Measurements from ENCODE around the gene NLRP12.
A peak's percentile ranks its signal among the peaks of the same experiment; 100 is the strongest.
"Not testable (repeated sequence)": the region's sequence is repeated elsewhere in the genome, so short reads cannot be mapped to it uniquely, and the experiment has no call there.

NLRP12 gene, protein sequence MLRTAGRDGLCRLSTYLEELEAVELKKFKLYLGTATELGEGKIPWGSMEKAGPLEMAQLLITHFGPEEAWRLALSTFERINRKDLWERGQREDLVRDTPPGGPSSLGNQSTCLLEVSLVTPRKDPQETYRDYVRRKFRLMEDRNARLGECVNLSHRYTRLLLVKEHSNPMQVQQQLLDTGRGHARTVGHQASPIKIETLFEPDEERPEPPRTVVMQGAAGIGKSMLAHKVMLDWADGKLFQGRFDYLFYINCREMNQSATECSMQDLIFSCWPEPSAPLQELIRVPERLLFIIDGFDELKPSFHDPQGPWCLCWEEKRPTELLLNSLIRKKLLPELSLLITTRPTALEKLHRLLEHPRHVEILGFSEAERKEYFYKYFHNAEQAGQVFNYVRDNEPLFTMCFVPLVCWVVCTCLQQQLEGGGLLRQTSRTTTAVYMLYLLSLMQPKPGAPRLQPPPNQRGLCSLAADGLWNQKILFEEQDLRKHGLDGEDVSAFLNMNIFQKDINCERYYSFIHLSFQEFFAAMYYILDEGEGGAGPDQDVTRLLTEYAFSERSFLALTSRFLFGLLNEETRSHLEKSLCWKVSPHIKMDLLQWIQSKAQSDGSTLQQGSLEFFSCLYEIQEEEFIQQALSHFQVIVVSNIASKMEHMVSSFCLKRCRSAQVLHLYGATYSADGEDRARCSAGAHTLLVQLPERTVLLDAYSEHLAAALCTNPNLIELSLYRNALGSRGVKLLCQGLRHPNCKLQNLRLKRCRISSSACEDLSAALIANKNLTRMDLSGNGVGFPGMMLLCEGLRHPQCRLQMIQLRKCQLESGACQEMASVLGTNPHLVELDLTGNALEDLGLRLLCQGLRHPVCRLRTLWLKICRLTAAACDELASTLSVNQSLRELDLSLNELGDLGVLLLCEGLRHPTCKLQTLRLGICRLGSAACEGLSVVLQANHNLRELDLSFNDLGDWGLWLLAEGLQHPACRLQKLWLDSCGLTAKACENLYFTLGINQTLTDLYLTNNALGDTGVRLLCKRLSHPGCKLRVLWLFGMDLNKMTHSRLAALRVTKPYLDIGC

DNA sequence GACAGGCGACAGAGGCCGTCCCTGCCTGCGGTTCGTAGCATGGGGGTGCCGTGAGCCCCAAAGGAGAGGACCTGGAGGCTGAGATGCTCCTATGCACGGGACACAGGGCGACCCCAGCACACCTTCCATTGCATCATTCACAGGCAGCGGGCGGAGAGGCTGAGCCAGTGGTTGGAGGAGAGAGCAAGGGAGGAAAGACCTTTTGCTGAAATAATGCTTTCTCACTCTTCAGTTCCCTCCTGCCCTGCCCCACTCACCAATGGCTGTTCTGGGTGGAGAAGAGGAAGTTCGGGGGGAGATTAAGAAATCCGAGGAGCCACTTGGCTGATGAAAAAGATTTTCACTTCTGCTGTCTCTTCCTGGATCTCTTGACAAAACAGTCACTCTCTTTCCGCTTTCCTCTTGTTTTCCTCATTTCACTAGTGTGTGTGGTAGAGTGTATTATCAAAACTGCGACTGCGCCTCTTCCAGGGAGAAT lies at the start of gene NLRP12:
Gene NLRP12 (minus strand): TSS at position 181 of the 478 bp plus-strand sequence. CDS start 140 bp downstream, at position 41.
- no peak for DNase-seq (ENCODE audit: low read depth, low spot score)

DNA sequence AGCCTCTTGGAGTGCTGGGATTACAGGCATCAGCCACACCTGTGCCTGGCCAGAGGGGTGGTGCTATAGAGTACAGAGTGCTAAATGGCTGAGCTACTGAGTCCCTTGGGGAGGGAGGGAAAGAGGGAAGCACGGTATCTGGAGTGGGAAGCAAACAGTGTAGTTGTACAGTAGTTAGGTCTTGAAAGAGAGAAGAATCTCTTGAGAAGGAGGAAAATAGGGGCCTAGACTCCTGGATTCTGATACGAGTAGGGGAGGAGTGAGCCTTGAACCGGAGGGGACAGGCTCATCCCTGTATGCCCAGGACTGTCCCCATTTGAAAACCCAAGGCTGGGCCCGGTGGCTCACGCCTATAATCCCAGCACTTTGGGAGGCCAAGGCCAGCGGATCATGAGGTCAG lies 48.6 kb upstream of the NLRP12 start:
- DNase-seq (ENCODE audit: low read depth, low spot score), result no peak

DNA sequence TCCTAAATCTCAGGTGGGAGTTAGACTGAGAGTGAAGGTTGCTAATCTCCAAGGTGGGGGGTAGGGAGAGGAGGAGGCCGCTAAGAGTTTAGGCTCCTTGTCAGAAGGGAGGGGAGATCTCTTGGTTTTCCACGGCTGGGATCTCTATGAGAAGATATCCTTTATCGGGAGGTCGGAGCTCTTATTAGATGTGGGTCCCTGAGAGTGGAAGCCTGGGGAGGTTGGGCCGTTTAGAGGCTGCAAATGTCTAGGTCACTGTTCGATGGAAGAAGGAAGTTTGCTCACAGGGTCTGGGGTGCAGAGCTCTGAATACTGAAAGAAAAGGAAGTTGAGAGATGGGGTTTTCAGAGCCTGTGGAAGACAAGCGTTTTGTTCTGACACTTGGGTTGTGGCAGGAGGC lies 47.3 kb upstream of the NLRP12 start:
- no peak for DNase-seq (ENCODE audit: low read depth, low spot score)

DNA sequence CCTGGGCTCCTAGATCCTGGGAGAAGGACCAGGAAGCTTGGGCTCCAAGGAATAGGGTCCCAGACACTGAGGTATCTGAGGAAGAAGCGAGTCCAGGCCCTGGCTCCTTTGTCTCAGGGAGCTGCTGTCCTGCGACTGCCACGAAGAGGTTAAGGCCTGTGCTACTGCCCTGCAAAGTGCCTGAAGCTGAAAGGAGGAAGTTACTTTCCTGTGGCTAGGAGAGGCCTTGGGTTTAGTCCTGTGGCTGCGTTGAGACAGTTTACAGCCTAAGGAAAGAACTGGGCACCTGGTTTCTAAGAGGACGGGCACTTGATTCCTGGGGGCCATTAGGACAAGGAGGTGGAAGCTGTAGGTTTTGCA lies 46.4 kb upstream of the NLRP12 start:
- DNase-seq (ENCODE audit: low read depth, low spot score), result no peak

DNA sequence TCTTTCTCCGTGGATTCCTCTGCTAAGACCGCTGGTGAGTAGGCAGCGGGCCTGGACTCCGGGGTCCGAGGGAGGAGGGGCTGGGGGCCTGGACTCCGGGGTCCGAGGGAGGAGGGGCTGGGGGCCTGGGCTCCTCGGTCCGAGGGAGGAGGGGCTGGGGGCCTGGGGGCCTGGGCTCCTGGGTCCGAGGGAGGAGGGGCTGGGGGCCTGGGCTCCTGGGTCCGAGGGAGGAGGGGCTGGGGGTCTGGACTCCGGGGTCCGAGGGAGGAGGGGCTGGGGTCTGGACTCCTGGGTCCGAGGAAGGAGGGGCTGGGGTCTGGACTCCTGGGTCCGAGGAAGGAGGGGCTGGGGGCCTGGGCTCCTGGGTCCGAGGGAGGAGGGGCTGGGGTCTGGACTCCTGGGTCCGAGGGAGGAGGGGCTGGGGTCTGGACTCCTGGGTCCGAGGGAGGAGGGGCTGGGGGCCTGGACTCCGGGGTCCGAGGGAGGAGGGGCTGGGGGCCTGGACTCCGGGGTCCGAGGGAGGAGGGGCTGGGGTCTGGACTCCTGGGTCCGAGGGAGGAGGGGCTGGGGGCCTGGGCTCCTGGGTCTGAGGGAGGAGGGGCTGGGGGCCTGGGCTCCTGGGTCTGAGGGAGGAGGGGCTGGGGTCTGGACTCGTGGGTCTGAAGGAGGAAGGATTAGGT lies 45.8 kb upstream of the NLRP12 start:
- not testable (repeated sequence) for DNase-seq (ENCODE audit: low read depth, low spot score)

DNA sequence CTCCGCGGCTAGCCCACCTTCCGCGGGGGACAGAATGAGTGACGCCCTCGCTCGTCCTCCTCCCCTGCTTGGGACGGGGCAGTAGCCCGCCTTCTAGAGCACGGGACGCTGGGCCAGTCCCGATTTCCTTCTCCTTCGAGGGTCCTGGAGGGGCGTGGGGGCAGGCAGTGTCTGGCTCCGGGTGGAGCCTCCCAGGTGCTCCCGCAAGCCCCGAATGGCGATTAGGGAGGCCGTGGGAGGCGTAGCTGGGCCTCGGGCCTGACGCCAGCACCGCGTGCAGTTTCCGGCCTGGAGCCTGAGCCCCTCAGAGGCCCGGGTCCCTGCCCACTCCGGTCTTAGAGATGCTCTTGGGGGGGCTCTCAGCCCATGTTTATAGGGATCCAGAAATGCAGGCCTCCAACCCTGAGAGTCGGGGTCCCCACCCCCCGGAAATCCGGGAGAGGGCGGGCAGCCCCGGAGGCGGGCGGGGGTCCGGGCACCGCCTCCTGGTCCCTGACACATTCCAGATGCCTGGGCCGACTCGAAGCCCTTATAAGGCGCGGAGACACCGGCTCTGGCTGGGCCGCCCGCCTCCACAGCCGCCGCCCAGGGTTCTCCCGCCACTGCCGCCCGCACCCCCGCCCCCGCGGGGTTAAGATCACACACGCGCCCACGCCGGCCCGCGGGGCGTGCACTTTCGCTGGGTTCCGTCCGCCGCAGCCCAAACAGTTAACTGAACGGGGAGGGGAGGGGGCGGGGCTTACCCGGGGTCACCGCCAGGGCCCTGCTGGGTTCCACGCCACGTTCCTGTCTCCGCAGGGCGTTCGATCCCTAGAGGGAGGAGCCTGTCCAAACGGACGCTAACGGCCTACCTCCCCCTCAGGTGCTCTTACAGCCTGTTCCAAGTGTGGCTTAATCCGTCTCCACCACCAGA lies 45.0 kb upstream of the NLRP12 start:
- no peak for DNase-seq (ENCODE audit: low read depth, low spot score)

DNA sequence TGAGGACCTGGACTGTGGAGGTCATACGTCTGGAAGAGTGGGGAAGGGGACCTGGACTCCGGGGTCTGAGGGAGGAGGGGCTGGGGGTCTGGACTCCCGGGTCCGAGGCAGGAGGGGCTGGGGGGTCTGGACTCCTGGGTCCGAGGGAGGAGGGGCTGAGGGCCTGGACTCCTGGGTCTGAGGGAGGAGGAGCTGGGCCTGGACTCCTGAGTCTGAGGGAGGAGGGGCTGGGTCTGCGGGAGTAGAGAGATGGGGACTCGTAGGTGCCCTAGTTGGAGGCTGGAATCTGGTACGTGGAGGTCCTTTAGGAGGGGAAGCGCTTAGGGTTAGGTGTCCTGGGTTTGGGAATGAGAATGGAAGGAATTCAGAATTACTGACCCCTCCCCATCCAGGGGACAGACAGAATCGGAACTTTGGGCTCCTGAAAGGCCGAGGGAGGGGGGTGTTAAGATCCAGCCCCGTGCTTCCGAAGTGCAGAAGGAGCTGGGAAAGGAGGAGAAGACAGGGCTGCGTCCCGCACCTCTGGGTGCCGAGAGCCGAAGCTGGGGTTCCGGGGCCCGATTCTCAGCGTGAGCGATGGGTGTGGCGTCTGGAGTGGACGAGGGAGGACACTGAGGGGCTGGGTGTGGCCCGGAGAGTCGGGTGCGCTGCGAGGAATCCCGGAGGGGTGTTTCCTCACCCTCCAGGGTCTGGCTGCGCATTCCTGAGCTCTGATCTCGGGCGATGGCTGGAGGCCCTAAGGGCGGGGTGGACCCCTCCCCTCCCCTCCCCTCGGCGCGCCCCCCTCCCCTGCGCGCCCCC lies 44.2 kb upstream of the NLRP12 start:
- no peak for DNase-seq (ENCODE audit: low read depth, low spot score)

DNA sequence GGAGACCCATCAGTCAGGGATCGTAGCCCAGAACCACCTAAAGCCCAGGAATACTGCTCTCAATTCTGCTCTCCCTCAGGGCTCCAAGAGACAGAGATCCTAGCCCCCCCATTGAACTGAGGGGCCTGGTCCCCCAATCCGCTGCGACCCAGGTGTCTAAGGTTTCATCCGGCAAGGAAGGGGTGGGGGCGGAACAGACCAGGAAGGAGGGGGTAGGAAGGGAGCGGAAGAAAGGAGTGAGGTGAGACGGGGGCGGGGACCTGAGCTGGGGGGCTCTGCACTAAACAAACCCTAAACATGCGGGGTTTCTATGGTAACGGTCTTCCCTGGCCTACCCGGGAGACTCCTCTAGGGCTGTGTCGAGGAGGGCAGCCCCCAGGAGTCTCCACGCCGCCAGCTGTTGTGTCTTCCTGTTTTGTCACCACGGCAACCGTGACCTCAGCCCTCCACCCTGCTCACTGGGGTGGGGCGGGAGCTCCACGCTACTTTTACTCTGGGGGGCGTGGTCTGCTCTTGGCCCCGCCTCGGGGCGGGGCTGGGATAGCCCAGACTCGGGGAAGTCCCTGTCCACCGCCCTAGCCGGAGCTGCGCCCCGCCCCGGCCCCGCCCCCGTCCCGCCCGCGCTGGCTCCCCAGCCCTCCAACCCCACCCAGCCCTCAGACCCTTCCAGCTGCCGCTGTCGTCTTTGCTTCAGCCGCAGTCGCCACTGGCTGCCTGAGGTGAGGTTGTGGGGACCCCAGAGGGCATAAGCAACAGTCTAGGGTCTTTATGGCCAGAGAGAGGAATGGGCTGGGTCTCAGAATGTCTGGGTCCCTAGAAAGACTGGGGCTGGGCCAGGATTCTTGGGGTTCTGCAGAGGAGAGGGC lies 43.3 kb upstream of the NLRP12 start, which contains the start of gene MYADM:
Gene MYADM (plus strand): TSS at position 659 of the 866 bp plus-strand sequence. CDS start 5,647 bp downstream, outside the sequence.
- DNase-seq (ENCODE audit: low read depth, low spot score), result peak; percentile 98

DNA sequence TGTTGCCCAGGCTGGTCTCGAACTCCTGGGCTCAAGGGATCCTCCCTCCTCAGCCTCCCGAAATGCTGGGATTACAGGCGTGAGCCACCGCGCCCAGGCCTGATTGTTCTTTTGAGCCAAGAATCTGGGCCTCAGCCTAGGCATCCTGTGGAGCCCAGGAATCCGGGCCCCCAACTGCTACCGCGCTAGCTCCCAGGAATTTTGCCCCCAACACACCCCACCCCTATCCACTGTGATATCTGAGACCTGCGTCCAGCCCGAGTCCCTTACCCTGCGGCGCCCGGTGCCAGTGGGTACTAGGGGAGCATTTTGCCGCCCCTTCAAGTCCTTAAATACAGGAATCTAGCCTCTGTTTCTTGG lies 42.7 kb upstream of the NLRP12 start:
- DNase-seq (ENCODE audit: low read depth, low spot score), result no peak

DNA sequence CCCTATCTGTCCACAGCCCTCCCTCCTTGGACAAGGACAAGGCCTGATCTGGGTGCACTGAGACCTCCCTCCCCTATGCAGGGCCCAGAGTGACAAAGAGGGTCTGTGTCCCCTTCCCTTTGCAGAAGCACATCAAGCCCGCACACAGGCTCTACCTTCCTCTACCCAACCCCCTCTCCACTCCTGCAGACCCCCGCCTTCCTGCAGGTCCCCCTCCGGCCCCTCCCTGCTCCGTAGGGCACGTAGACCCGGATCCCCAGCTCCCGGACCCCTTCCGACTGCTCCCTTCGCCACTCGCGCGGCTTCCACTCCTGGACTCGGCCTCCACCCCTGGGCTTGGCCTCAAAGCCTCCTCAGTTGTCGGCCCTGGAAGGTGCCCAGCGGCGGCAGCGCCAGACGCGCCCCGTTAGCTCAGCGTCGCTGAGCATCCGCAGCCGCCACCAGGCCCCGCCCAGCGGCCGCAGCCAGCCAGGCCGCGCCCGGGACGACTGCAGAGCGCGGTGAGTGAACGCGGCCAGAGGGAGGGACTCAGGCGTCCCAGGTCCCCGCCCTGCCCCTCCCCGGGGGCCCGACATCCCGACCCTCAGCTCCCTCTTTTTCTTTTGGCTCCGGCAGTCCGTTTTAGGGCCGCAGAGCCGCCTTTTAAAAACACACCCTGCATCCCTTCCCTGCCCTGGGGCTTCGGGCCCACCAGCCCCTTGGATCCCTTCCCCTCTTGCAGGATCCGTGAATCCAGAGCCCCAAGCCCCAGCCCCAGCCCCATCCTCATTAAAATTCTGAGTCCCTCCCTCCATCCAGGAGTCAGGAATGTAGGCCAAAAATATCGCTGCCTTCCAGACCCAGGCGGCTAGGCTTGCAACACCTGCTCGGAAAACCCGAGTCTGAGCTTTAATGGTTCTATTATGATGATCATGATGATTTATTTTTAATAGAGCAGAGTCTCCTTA lies 42.1 kb upstream of the NLRP12 start:
- DNase-seq (ENCODE audit: low read depth, low spot score), result no peak

DNA sequence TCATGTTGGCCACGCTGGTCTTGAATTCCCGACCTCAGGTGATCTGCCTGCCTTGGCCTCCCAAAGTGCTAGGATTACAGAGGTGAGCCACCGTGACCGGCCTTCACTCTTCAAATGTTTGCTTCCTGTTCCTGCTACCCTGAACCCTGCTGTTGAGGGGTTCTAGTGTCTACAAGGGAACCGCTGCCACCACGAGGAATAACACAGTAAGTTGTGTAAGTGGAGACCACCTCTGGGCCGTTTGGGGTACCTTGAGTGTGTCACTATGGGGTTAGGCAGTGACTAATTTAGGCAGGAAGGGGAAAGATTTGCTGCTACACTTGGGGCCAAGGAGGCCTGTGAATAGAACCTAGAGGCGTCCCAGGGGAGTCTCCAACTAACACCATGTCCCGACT lies 41.4 kb upstream of the NLRP12 start:
- DNase-seq (ENCODE audit: low read depth, low spot score), result no peak

DNA sequence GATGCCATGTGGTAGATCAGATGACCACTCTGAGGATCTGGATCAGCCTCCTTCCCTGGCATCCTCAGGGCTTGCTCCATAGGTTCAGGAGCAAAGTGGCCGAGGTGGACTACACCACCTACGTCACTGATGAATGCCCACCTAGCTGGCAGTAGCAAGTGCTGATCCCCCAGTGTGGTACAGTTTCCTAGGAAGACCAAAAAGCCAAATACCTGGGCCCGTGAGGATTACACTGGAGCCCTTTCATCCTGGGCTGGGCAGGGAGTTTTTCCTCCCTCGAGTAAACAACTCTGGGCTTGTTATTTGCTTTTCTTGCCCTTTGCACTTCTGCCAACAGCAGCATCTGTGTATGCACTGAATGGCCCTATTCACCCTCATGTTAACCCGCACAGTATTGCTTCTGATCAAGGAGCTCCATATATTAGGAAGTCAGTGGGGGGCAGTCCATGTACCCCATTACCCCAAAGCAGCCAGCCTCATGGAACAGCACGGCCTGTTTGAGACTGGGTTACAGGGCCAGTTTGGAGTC lies 40.3 kb upstream of the NLRP12 start:
- DNase-seq (ENCODE audit: low read depth, low spot score), result no peak

DNA sequence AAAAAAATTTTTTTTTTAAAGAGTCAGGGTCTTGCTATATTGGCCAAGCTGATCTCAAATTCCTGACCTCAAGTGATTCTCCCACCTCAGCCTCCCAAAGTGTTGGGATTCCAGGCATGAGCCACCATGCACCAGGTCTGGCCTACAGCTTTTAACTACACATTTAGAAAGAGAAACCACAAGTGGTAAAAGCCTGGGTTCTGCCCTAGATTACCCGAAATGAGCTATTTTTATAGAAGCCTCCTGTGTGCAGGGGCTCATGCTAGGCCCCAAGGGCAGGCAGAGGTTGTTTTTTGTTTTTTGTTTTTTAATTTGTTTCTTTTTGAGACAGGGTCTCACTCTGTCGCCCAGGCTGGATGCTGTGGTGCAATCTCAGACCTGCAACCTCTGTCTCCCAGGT lies 29.6 kb upstream of the NLRP12 start:
- no peak for DNase-seq (ENCODE audit: low read depth, low spot score)

DNA sequence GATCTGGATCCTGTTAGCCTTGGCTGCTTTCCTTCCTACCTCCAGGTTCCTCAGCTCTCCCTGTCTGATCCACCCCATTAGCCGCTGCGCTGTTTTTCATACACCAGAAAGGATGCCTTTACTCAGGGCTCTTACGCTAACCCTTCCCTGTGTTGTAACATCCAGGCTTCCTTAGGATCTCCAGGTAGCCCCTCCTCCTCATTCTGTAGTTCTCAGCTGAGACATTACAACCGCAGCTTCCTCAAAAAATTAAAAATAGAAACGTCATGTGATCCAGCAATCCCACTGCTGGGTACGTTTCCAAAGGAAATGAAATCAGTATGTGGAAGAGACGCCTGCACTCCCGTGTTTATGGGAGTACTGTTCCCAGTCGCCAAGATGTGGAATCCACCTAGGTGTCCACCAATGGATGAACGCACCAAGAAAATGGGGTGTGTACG lies 25.1 kb upstream of the NLRP12 start:
- DNase-seq (ENCODE audit: low read depth, low spot score), result no peak

DNA sequence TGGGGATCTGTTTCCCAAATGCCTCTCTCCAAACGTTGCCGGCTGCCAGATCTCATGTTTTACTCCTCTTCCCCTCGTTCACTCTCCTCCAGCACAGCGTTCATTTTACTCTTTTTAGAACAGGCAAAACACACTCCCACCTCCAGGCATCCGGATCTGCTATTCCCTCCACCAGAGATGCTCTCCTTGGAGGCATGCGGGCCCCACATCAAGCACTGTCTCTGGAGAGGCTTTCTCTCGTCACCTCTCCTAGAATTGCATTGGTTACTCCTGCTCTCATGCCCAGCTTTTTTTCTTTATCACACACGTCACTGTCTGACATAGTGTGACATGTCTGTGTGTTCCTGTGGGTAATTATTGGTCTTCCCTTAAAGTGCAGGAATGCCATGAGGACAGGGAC lies 23.4 kb upstream of the NLRP12 start:
- no peak for DNase-seq (ENCODE audit: low read depth, low spot score)

DNA sequence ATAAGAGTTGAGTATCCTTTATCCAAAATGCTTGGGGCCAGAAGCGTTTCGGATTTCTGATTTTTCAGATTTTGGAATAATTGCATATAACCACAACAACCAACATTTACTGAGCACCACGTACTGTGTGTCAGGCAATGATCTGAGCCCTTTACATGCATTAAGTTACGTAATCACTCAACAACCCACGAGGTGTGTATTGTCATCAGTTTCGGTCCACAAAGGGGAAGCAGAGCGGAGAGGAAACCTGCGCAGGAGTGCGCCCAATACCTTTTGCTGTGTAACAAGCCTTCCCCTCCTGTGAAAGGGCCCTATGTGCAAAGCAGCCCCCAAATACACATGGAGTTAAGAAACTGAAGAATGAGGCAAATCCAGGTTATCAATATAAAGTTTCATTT lies 20.7 kb upstream of the NLRP12 start:
- DNase-seq (ENCODE audit: low read depth, low spot score), result no peak

DNA sequence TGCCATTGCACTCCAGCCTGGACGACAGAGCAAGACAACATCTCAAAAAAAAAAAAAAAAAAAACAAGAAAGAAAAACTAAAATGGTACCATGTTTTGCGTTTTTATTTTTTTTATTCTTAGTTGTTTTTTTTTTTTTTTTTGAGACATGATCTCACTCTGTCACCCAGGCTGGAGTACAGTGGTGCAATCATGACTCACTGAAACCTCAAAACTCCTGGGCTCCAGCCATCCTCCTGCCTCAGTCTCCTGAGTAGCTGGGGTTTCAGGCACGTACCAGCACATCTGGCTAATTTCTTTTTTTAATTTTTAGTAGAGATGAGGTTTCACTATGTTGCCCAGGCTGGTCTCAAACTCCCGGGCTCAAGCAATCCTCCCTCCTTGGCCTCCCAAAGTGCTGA lies 16.8 kb upstream of the NLRP12 start:
- not testable (repeated sequence) for DNase-seq (ENCODE audit: low read depth, low spot score)

Measured in iPS DF 19.7 (cell line).